ENCODE data around the gene GPR152.
"Not testable (repeated sequence)": the region's sequence is repeated elsewhere in the genome, so short reads cannot be mapped to it uniquely, and the experiment has no call there.

The GPR152 gene

GRCh38 chr11:67429038-67429668 lies 23.4 kb downstream of the GPR152 start:
- Histone ChIP-seq H3K4me3 (peak overlapping the region; percentile 63 to 77), H3K27me3 (no peaks in the 10 kb centered on the region), H3K4me1 (peaks cover 0 to 25% (median 18%) of the 10 kb centered on the region in 4 donors), H3K27ac (peak overlapping the region; percentile 84 to 87), H3K36me3 (peaks cover 34 to 44% (median 41%) of the 10 kb centered on the region in 3 donors), H3K9me3 (no peaks in the 10 kb centered on the region)
- intact Hi-C loops (cut with DNase I; ENCODE audit: low total_unique reads) = no loop called here
- no peak for TF ChIP-seq CTCF (IDR thresholded peaks at IDR 0.05)
- no peak for DNase-seq

- peak within 1 kb of the TSS; percentile 84 to 87 for H3K27ac ChIP-seq
- intact Hi-C loops (cut with DNase I; ENCODE audit: low total_unique reads) = no loop called here
Observed at GRCh38 chr11:67428052-67429001, 24.2 kb downstream of the GPR152 start, which contains the start of gene RPS6KB2. Gene RPS6KB2 (plus strand): TSS chr11:67428494. CDS start chr11:67428546, 52 bp downstream.

GRCh38 chr11:67427364-67427859 lies 25.1 kb downstream of the GPR152 start:
- H3K27ac ChIP-seq = peak overlapping the region; percentile 84 to 87
- peaks cover 23 to 26% (median 23%) of the 10 kb centered on the region in 3 donors for H3K36me3 ChIP-seq
- H3K9me3 ChIP-seq; DNase-seq; intact Hi-C loops (cut with DNase I; ENCODE audit: low total_unique reads); H3K27me3 ChIP-seq: not testable (repeated sequence)
- H3K4me1 ChIP-seq = peaks cover 0 to 25% (median 18%) of the 10 kb centered on the region in 4 donors
- peak overlapping the region; percentile 63 to 77 for H3K4me3 ChIP-seq

More at GRCh38 chr11:67428052-67429001, 24.2 kb downstream of the GPR152 start, which contains the start of gene RPS6KB2:
- Histone ChIP-seq H3K9me3 (no peaks in the 10 kb centered on the region), H3K27me3 (no peaks in the 10 kb centered on the region), H3K4me1 (peaks cover 0 to 25% (median 18%) of the 10 kb centered on the region in 4 donors), H3K4me3 (peak within 1 kb of the TSS; percentile 63 to 77), H3K36me3 (peaks cover 32 to 35% (median 33%) of the 10 kb centered on the region in 3 donors)
- peak; percentile 99 for DNase-seq
- TF ChIP-seq CTCF (IDR thresholded peaks at IDR 0.05) = no peak

GRCh38 chr11:67423891-67424613 lies 28.5 kb downstream of the GPR152 start:
- no peaks in the 10 kb centered on the region for H3K9me3 ChIP-seq
- peaks cover 0 to 34% (median 25%) of the 10 kb centered on the region in 4 donors for H3K4me1 ChIP-seq
- no peaks in the 10 kb centered on the region for H3K36me3 ChIP-seq
- TF ChIP-seq CTCF (IDR thresholded peaks at IDR 0.05) = no peak
- intact Hi-C loops (cut with DNase I; ENCODE audit: low total_unique reads) = loop anchor here (5.0 kb wide), 1 partner anchor 43 kb away; the partner anchor contains the start of gene TMEM134
- no peak overlapping the region for H3K4me3 ChIP-seq
- no peaks in the 10 kb centered on the region for H3K27me3 ChIP-seq
- DNase-seq = no peak
- H3K27ac ChIP-seq = no peak overlapping the region

GRCh38 chr11:67423466-67423865 lies 29.1 kb downstream of the GPR152 start:
- no peaks in the 10 kb centered on the region for H3K27me3 ChIP-seq
- no peak for TF ChIP-seq CTCF (IDR thresholded peaks at IDR 0.05)
- no peaks in the 10 kb centered on the region for H3K36me3 ChIP-seq
- H3K4me1 ChIP-seq = peaks cover 0 to 35% (median 27%) of the 10 kb centered on the region in 4 donors
- H3K9me3 ChIP-seq = no peaks in the 10 kb centered on the region
- H3K27ac ChIP-seq = no peak overlapping the region
- intact Hi-C loops (cut with DNase I; ENCODE audit: low total_unique reads) = loop anchor here (5.0 kb wide), 1 partner anchor 44 kb away; the partner anchor contains the start of gene TMEM134
- DNase-seq = no peak
- no peak overlapping the region for H3K4me3 ChIP-seq

Measured in tibial artery (tissue), 4 donors.